Ovary (tissue), 3 donors: ENCODE measurements around the gene RPL37A.

ENCODE experiments used
- CTCF ChIP-seq, 3 donors: fragments of 450-650 bp in 2 of 3; fragments of 200-600 bp in 1 of 3; IDR thresholded peaks; one replicate each; pipeline versions ENCODE4 v1.5.1 to v1.8.0; 2016 to 2022; ENCODE audit warnings: antibody characterized with exemption in 3 of 3, mild to moderate bottlenecking in 1 of 3
- POLR2A ChIP-seq: fragments of 450-650 bp; IDR thresholded peaks from one replicate; pipeline ENCODE4 v1.6.1; 2017; ENCODE audit warnings: antibody characterized with exemption, mild to moderate bottlenecking, moderate library complexity
- donor health status: DM: no; HTN: no; CAD: no.

GRCh38 chr2:216463148-216463547, 35.5 kb upstream of the RPL37A start:
- TF ChIP-seq POLR2A (no peak), CTCF (IDR thresholded peaks at IDR 0.05) (no peak)
